ENCODE measurements around the gene SLC14A1.

SLC14A1 gene

DNA sequence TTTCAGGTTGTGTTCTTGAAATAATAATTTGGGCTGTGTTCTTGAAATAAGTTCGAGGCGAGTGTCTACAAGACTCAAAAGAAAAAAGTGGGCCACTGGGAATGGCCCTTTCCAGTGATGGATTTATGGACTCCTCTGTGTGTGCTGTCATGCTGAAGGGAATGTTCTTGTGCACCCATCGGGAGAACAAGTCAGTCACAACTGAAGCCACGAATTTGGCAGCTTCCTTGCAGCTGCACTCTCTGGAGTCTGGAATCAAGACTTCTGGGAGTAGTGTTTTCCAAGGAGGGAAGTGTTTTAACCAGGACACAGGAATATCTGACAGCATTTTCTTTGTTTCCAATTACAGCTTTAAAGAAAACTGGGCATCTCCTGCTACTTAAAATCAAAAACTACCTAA, 620 bp downstream of the SLC14A1 start:
- H3K27ac ChIP-seq (ENCODE audit: low read depth, low read length): no peak overlapping the region
- no peaks in the 10 kb centered on the region for H3K79me2 ChIP-seq (ENCODE audit: control insufficient read depth, insufficient read depth, low read length, unreplicated experiment)
- H3K4me1 ChIP-seq (ENCODE audit: control insufficient read depth, insufficient read depth, low read length, unreplicated experiment): peaks cover 10% of the 10 kb centered on the region
- no peaks in the 10 kb centered on the region for H3K36me3 ChIP-seq (ENCODE audit: insufficient read depth, low read length)
- no peak overlapping the region for H3K4me3 ChIP-seq (ENCODE audit: low read depth, low read length)
- H2AFZ ChIP-seq (ENCODE audit: low read length, unreplicated experiment): no peak overlapping the region
- no peaks in the 10 kb centered on the region for H3K27me3 ChIP-seq (ENCODE audit: insufficient read depth, low read length)

DNA sequence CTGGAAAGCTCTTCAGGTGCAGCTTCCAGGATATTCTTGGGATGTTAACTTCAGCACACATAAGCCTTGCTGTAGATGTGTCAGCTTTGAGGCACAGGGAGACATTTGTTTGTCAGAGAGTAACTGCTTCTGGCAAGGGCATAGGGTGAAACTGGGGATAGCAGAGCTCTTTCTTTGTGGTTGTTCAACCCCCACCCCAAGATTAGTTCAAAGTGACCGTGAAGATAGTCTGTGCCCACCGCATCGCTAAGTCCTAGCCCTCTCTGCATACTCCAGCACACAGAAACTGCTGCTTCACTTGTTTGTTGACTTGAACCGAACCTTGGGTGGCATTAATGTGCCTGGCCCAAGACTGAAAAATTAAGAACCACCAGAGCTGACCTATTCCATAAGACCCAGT, 1.4 kb downstream of the SLC14A1 start:
- no peaks in the 10 kb centered on the region for H3K79me2 ChIP-seq (ENCODE audit: control insufficient read depth, insufficient read depth, low read length, unreplicated experiment)
- no peak overlapping the region for H3K4me3 ChIP-seq (ENCODE audit: low read depth, low read length)
- no peak overlapping the region for H3K27ac ChIP-seq (ENCODE audit: low read depth, low read length)
- H3K27me3 ChIP-seq (ENCODE audit: insufficient read depth, low read length): no peaks in the 10 kb centered on the region
- no peaks in the 10 kb centered on the region for H3K36me3 ChIP-seq (ENCODE audit: insufficient read depth, low read length)
- peaks cover 10% of the 10 kb centered on the region for H3K4me1 ChIP-seq (ENCODE audit: control insufficient read depth, insufficient read depth, low read length, unreplicated experiment)
- H2AFZ ChIP-seq (ENCODE audit: low read length, unreplicated experiment): no peak overlapping the region

DNA sequence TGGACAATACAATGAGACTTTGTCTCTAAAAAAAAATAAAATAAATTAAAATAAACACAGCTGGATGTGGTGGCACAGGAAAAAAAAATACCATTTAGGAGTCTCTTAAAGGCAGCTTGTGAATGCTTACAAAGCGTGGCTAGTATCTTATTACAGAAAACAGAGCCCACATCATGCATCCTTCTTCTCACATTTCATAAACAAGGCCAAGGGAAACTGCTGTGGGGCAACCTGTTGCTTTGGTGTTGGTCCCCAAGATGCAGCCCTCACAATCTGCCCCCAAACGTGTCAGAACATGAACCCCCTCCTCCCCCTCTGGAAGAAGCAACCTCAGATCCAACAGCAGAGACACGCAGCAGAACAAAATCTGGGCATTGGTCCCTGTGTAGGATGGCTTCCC, 2.6 kb downstream of the SLC14A1 start:
- Histone ChIP-seq H3K79me2 (ENCODE audit: control insufficient read depth, insufficient read depth, low read length, unreplicated experiment) (no peaks in the 10 kb centered on the region), H3K27ac (ENCODE audit: low read depth, low read length) (no peak overlapping the region), H3K4me3 (ENCODE audit: low read depth, low read length) (no peak overlapping the region), H3K36me3 (ENCODE audit: insufficient read depth, low read length) (no peaks in the 10 kb centered on the region), H2AFZ (ENCODE audit: low read length, unreplicated experiment) (no peak overlapping the region), H3K4me1 (ENCODE audit: control insufficient read depth, insufficient read depth, low read length, unreplicated experiment) (peaks cover 19% of the 10 kb centered on the region), H3K27me3 (ENCODE audit: insufficient read depth, low read length) (no peaks in the 10 kb centered on the region)

DNA sequence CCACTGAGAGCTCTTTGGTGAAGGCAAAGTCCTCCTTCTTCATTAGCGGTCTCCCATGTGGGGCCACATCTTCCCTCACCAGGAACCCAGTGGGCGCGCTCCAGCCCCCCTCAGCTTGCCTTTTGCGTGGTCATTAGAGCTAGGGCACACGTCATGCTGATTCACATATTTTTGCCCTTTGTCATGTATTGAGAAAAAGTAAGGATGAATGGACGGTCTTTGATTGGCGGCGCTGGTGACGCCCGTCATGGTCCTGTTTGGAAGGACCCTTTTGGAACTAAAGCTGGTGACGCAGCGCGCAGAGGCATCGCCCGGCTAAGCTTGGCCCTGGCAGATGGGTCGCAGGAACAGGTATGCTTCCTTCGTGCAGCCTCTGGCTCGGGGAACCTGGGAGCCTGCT, 3.1 kb downstream of the SLC14A1 start:
- H3K79me2 ChIP-seq (ENCODE audit: control insufficient read depth, insufficient read depth, low read length, unreplicated experiment): no peaks in the 10 kb centered on the region
- H3K4me1 ChIP-seq (ENCODE audit: control insufficient read depth, insufficient read depth, low read length, unreplicated experiment): peaks cover 21% of the 10 kb centered on the region
- no peak overlapping the region for H2AFZ ChIP-seq (ENCODE audit: low read length, unreplicated experiment)
- no peaks in the 10 kb centered on the region for H3K27me3 ChIP-seq (ENCODE audit: insufficient read depth, low read length)
- no peak overlapping the region for H3K27ac ChIP-seq (ENCODE audit: low read depth, low read length)
- H3K4me3 ChIP-seq (ENCODE audit: low read depth, low read length): no peak overlapping the region
- no peaks in the 10 kb centered on the region for H3K36me3 ChIP-seq (ENCODE audit: insufficient read depth, low read length)

DNA sequence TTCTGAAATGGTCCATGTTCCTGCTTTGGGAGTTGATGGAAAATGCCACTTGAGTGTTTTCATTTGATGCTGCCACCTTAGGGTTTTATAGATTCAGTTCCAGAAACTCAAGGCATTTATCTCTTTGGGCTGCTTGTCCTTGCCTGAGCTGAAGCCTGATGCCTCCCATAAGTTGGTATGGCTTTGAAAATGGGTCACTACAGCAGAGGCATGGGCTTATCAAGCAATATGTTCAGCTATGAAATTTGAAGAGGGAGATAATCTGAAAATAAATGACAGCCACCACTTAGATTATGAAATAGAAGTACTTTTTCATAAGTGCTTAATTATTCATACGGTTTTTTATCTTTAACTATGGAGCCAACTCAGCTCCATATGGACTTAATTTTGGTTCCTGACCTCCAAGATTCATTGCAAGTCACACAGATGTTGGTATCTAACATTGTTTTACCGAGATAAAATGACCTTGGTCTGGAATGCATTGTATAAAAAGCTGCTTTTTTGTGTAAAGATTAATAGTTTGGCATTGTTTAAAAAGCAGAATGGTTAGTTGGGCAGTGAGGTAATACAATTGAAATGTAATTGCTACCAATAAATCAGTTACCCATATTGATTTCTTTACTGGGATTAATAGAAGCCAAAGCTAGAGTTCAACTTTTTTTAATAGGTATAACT, 4.5 kb downstream of the SLC14A1 start:
- H3K36me3 ChIP-seq (ENCODE audit: insufficient read depth, low read length): no peaks in the 10 kb centered on the region
- H3K79me2 ChIP-seq (ENCODE audit: control insufficient read depth, insufficient read depth, low read length, unreplicated experiment): no peaks in the 10 kb centered on the region
- no peaks in the 10 kb centered on the region for H3K27me3 ChIP-seq (ENCODE audit: insufficient read depth, low read length)
- H3K4me3 ChIP-seq (ENCODE audit: low read depth, low read length): no peak overlapping the region
- peaks cover 21% of the 10 kb centered on the region for H3K4me1 ChIP-seq (ENCODE audit: control insufficient read depth, insufficient read depth, low read length, unreplicated experiment)
- H3K27ac ChIP-seq (ENCODE audit: low read depth, low read length): no peak overlapping the region
- no peak overlapping the region for H2AFZ ChIP-seq (ENCODE audit: low read length, unreplicated experiment)

DNA sequence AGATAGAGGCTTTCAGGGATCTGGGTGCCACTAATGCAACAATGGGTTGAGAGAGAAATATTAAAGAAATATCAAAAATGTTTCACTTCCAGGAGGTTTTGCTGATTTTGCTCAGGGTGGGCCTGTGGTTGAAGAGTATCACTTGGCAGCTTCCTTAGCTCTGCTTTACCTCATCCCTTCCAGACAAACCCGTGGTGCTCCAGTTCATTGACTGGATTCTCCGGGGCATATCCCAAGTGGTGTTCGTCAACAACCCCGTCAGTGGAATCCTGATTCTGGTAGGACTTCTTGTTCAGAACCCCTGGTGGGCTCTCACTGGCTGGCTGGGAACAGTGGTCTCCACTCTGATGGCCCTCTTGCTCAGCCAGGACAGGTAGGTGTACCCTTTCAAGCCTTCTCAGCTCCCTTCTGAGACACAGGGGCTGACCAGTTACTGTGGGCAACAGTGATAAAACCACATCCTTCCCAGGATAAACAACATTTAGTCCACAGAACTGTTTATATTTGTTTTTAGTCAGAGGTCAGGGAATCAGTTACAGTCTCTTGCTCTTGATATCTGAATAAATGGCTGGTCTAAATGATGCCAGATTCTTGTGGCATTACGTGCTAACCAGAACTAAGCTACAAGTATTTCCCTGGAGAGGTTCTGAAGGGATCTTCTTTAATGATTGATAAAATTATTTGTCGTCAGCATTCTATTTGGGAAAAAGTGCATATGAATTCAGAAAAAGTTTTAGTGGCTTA, 7.0 kb downstream of the SLC14A1 start:
- Histone ChIP-seq H3K36me3 (ENCODE audit: insufficient read depth, low read length) (no peaks in the 10 kb centered on the region), H3K27me3 (ENCODE audit: insufficient read depth, low read length) (no peaks in the 10 kb centered on the region), H3K4me3 (ENCODE audit: low read depth, low read length) (no peak overlapping the region), H3K4me1 (ENCODE audit: control insufficient read depth, insufficient read depth, low read length, unreplicated experiment) (peaks cover 21% of the 10 kb centered on the region), H2AFZ (ENCODE audit: low read length, unreplicated experiment) (no peak overlapping the region), H3K27ac (ENCODE audit: low read depth, low read length) (no peak overlapping the region), H3K79me2 (ENCODE audit: control insufficient read depth, insufficient read depth, low read length, unreplicated experiment) (no peaks in the 10 kb centered on the region)

DNA sequence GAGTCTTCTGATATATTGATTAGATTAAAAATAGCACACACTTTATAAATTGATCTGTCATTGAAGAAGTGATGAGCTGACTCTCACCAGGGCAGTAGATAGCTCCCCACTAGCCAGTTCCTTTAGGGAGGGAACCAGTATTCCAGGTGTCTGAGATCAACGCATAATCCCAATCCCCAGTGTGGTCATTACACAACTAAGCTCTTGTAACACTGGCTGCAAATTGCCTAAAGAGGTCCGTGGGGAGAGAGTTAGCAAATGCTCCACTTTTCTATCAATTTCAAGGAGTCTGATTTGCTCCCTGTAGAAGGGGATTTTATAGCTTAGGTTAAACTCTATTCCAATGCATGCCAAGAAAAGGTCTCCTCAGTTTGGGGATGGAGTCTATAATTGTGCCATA, 7.7 kb downstream of the SLC14A1 start:
- H3K79me2 ChIP-seq (ENCODE audit: control insufficient read depth, insufficient read depth, low read length, unreplicated experiment): no peaks in the 10 kb centered on the region
- H3K27ac ChIP-seq (ENCODE audit: low read depth, low read length): no peak overlapping the region
- H3K36me3 ChIP-seq (ENCODE audit: insufficient read depth, low read length): no peaks in the 10 kb centered on the region

DNA sequence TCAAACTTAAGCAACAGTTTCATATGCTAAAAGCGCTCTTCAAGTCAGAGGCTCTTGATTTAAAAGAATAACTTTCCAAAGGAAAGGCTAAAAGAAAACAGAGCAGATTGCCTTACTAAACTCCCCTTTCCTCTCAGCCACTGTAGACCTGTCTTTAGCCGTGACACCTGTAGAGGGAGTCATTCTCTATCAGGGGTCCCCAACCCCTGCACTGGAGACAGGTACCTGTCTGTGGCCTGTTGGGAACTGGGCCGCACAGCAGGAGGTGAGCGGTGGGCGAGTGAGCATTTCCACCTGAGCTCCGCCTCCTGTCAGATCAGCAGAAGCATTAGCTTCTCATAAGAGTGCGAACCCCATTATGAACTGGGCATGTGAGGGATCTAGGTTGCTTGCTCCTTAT, 9.6 kb downstream of the SLC14A1 start:
- H2AFZ ChIP-seq (ENCODE audit: low read length, unreplicated experiment): no peak overlapping the region
- H3K4me3 ChIP-seq (ENCODE audit: low read depth, low read length): no peak overlapping the region
- H3K4me1 ChIP-seq (ENCODE audit: control insufficient read depth, insufficient read depth, low read length, unreplicated experiment): peaks cover 19% of the 10 kb centered on the region
- H3K27me3 ChIP-seq (ENCODE audit: insufficient read depth, low read length): no peaks in the 10 kb centered on the region
- no peaks in the 10 kb centered on the region for H3K79me2 ChIP-seq (ENCODE audit: control insufficient read depth, insufficient read depth, low read length, unreplicated experiment)
- no peaks in the 10 kb centered on the region for H3K36me3 ChIP-seq (ENCODE audit: insufficient read depth, low read length)
- H3K27ac ChIP-seq (ENCODE audit: low read depth, low read length): no peak overlapping the region

More for the DNA sequence above, 7.7 kb downstream of the SLC14A1 start:
- Histone ChIP-seq H3K4me3 (ENCODE audit: low read depth, low read length) (no peak overlapping the region), H3K4me1 (ENCODE audit: control insufficient read depth, insufficient read depth, low read length, unreplicated experiment) (peaks cover 21% of the 10 kb centered on the region), H3K27me3 (ENCODE audit: insufficient read depth, low read length) (no peaks in the 10 kb centered on the region), H2AFZ (ENCODE audit: low read length, unreplicated experiment) (no peak overlapping the region)

DNA sequence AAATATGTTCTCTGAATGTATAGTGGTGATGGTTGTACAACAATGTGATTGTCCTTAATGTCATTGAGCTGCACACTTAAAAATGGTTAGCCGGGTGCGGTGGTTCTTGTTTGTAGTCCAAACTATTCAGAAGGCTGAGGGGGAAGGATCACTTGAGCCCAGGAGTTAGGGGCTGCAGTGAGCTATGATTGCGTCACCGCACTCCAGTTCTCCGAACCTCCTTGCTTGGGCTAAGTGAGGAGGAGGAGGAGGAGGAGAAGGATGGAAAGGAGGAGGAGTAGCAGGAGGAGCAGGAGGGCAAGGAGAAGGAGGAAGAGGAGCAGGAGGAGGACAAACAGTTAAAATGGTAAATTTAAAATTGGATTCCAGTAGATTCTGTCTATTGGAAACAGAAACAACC, 10.5 kb downstream of the SLC14A1 start:
- no peak overlapping the region for H2AFZ ChIP-seq (ENCODE audit: low read length, unreplicated experiment)

DNA sequence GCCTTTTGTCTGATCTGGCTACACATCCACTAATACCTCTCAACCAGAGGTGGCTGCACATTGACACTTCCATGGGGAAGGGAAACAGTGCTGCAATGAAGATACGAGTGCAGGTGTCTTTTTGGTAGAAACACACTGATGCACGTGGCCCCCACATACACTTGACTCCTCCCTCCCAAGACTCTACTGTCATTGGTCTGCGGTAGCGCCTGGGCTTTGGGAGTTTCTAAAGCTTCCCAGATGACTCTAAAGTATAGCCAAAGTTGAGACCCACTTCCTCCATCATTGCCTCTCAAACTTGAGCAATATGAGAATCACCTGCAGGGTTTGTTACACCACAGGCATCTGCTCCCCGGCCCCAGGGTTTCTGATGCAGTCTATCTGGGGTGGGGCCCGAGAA, 11.0 kb downstream of the SLC14A1 start:
- Histone ChIP-seq H3K4me3 (ENCODE audit: low read depth, low read length) (no peak overlapping the region), H3K27me3 (ENCODE audit: insufficient read depth, low read length) (no peaks in the 10 kb centered on the region), H2AFZ (ENCODE audit: low read length, unreplicated experiment) (no peak overlapping the region), H3K4me1 (ENCODE audit: control insufficient read depth, insufficient read depth, low read length, unreplicated experiment) (peaks cover 11% of the 10 kb centered on the region), H3K79me2 (ENCODE audit: control insufficient read depth, insufficient read depth, low read length, unreplicated experiment) (no peaks in the 10 kb centered on the region), H3K27ac (ENCODE audit: low read depth, low read length) (no peak overlapping the region), H3K36me3 (ENCODE audit: insufficient read depth, low read length) (no peaks in the 10 kb centered on the region)

More for the DNA sequence above, 10.5 kb downstream of the SLC14A1 start:
- no peaks in the 10 kb centered on the region for H3K27me3 ChIP-seq (ENCODE audit: insufficient read depth, low read length)
- H3K4me1 ChIP-seq (ENCODE audit: control insufficient read depth, insufficient read depth, low read length, unreplicated experiment): peaks cover 11% of the 10 kb centered on the region
- H3K36me3 ChIP-seq (ENCODE audit: insufficient read depth, low read length): no peaks in the 10 kb centered on the region
- H3K4me3 ChIP-seq (ENCODE audit: low read depth, low read length): no peak overlapping the region
- H3K79me2 ChIP-seq (ENCODE audit: control insufficient read depth, insufficient read depth, low read length, unreplicated experiment): no peaks in the 10 kb centered on the region
- no peak overlapping the region for H3K27ac ChIP-seq (ENCODE audit: low read depth, low read length)

DNA sequence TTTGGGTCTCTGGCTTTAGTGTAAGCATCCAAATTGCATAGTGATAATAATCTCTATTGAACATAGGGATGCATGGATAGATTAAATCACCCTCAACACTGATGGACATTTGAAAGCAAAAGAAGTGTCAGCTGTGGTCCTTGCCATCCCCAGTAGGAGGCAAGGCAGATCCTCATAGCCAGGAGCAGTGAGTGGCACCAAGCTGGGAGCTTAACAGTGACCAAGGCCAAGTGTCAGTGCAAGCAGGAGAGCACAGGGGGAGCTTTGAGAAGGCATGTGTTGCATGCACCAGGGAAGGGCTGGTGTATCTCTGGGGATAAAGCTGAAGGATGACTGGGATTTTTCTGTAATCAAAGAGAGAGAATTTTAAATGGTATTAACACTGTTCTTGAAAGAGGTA, 14.7 kb downstream of the SLC14A1 start:
- Histone ChIP-seq H3K36me3 (ENCODE audit: insufficient read depth, low read length) (no peaks in the 10 kb centered on the region), H2AFZ (ENCODE audit: low read length, unreplicated experiment) (no peak overlapping the region), H3K4me3 (ENCODE audit: low read depth, low read length) (no peak overlapping the region), H3K79me2 (ENCODE audit: control insufficient read depth, insufficient read depth, low read length, unreplicated experiment) (no peaks in the 10 kb centered on the region), H3K4me1 (ENCODE audit: control insufficient read depth, insufficient read depth, low read length, unreplicated experiment) (no peaks in the 10 kb centered on the region), H3K27ac (ENCODE audit: low read depth, low read length) (no peak overlapping the region), H3K27me3 (ENCODE audit: insufficient read depth, low read length) (no peaks in the 10 kb centered on the region)

Measured in ACC112 (cell line).